ES-I3 (cell line): ENCODE results near the gene TMEM167B.

ENCODE experiments used
- H3K36me3 ChIP-seq: 2 replicates; pipeline ENCODE4 v1.6.1; 2013; ENCODE audit warnings: mild to moderate bottlenecking, low read length, control low read depth, moderate library complexity; ENCODE audit not compliant: insufficient read depth
- H3K4me1 ChIP-seq: 2 replicates; pipeline ENCODE4 v1.6.1; 2013; ENCODE audit warnings: mild to moderate bottlenecking, control low read depth, low read length; ENCODE audit not compliant: insufficient read depth
- H3K9ac ChIP-seq: 2 replicates; pipeline ENCODE4 v1.6.1; 2013; ENCODE audit warnings: low read depth, mild to moderate bottlenecking, low read length, moderate library complexity
- H3K9me3 ChIP-seq: 2 replicates; pipeline ENCODE4 v1.6.1; 2013; ENCODE audit warnings: mild to moderate bottlenecking, low read length, moderate library complexity; ENCODE audit not compliant: control insufficient read depth, insufficient read depth

The TMEM167B gene

DNA sequence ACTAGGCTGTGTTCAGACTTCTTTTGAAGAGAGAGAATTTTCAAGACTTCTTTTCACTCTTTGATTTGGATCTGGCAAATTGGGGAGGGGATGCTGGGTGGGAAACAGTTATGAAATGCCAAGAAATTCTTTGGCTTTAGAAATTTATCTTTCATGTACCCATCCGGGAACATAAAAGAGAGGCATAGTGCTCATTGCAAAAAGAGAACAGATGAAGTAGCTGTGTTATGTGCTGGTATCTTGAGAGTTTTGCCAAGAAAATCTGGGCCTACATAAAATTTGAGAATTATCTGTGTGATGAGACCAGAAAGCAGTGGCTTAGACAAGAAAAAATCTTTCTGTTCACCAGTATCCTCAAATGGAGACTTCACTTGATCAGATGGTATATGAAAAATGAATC lies 4.3 kb downstream of the TMEM167B start:
- H3K36me3 ChIP-seq: no peaks in the 10 kb centered on the region
- H3K9ac ChIP-seq: no peak overlapping the region
- H3K9me3 ChIP-seq: no peaks in the 10 kb centered on the region
- no peaks in the 10 kb centered on the region for H3K4me1 ChIP-seq

DNA sequence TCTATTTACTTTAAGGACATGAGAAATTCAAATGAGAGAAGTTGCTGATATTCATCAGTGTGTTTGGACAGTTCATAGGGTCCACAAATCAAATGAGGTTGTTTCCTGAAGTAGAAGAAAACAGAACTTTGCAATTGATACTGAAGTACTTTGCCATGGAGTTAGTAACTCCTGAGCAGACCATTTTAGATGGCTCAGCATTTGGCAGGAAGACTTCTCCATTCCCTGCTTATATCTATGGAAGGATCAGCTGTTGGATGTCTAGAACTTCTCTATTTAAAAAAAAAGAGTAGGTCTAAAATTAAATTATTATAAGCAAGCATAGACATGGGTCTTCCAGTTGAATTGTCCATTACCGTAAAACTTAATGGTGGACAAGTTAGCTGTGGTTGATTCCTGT lies 5.1 kb downstream of the TMEM167B start:
- H3K4me1 ChIP-seq: no peaks in the 10 kb centered on the region
- no peaks in the 10 kb centered on the region for H3K36me3 ChIP-seq
- no peak overlapping the region for H3K9ac ChIP-seq
- H3K9me3 ChIP-seq: no peaks in the 10 kb centered on the region

DNA sequence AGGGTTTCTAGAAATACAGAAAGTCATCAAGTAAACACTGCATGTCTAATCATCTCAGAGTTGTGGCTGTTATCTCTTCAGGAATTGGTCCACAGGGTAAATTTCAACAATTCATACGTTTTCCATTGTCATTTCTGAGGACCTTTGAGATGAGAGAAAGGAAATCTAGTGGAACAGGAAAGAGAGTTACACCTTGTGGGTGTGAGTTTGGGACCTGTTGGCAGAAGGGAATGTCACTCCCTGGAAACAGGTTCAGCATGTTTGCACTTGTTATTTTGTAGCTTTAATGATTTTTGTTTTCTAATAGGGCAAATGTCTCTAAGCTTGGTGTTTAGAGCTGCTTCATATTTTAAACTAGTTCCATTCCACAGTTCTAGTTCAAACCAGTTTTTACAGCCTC lies 5.6 kb downstream of the TMEM167B start:
- Histone ChIP-seq H3K4me1 (no peaks in the 10 kb centered on the region), H3K36me3 (no peaks in the 10 kb centered on the region), H3K9me3 (no peaks in the 10 kb centered on the region), H3K9ac (no peak overlapping the region)

DNA sequence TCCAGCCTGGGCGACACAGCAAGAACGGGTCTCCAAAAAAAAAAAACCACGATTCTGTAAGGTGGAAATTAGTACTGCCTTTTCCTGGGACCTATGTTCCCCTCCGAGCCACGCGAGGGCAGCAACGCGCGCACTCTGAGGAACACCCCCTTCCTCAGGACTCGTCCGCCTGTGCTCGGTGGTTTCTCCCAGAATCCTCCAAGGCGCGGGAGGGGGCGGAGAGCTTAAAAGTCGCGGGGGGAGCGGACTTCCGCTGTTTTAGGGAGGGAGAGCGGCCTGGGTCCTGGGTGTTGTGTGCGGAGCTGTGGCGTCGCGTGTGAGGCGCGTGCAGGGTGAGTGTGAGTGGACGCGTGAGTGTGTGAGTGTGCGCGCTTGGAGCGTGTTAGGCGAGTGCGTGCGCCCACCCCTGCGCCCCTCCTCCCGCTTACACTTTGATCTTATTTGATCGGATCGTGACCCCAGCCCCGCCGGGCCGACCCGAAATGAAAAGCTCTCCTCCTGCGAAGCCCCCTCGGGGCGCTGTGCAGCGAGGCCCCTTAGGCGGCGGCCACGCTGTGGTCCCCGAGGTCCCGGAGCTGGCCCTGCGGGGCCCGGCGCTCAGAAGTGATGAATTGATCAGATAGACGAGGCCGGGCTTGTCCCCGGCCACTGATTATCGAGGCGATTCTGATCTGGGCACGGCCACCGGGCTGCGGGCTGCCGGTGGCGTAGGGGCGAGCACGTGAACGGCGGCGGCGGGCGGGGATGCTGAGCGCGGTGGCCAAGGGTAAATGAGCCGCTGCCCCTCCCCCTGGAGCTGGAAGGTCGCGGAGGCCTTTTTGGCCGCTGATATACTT lies 9.6 kb downstream of the TMEM167B start:
- Histone ChIP-seq H3K4me1 (no peaks in the 10 kb centered on the region), H3K9me3 (no peaks in the 10 kb centered on the region), H3K36me3 (no peaks in the 10 kb centered on the region)

DNA sequence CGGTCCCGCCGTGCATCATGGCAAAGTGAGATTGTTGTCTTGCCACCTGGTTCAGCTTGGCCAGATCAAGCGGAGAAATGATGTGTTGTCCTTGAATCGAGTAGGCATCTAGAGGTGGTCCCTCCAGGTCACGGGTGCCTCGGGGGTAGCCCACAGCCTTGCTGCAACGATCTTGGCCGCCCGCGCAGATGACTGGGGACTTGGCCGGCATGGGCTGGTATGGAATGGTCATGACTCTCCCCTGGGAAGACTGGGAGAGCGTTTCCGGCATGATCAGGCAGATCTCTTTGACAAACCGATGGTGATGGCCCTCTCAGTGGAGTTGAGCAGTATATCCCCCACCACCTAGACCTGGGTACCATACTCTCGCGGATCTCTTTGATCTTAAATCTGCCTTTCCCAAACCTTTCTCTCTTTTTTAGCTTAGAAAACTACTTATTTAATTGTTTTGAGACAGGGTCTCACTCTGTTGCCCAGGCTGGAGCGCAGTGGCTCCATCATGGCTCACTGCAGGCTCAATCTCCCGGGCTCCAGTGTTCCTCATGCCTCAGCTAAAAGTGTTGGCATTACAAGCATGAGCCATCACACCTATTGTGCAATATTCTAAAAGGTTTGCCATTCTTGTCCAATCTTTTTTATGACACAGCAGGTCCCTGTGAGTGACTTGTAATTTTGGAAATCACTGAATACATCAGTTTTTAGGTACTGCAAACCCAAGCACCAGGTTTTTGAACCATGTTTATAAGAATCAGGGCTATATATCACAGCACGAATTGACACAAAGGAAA lies 14.0 kb downstream of the TMEM167B start:
- Histone ChIP-seq H3K4me1 (no peaks in the 10 kb centered on the region), H3K36me3 (no peaks in the 10 kb centered on the region), H3K9ac (no peak overlapping the region), H3K9me3 (no peaks in the 10 kb centered on the region)

More for the DNA sequence above, 9.6 kb downstream of the TMEM167B start:
- H3K9ac ChIP-seq: peak overlapping the region; percentile 93

DNA sequence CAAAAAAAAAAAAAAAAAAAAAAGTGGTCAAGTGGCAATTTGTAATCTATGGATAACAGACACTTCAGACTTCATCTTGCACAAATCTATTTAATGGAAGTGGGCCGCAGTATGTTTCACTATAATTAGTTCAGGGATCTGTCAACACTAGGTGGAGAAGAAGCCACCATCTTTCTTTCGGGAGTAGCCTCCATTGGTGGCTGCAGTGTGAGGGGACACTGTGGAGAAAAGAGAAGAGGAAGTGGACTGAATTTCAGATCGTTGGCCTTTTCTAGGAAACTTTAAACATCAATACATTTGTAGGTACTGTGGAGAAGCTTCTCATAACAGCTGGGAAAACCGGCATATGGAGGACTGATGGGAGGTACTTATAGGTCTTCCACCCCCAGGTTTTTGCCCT lies 15.3 kb downstream of the TMEM167B start:
- Histone ChIP-seq H3K9me3 (no peaks in the 10 kb centered on the region), H3K4me1 (no peaks in the 10 kb centered on the region), H3K9ac (no peak overlapping the region), H3K36me3 (no peaks in the 10 kb centered on the region)

DNA sequence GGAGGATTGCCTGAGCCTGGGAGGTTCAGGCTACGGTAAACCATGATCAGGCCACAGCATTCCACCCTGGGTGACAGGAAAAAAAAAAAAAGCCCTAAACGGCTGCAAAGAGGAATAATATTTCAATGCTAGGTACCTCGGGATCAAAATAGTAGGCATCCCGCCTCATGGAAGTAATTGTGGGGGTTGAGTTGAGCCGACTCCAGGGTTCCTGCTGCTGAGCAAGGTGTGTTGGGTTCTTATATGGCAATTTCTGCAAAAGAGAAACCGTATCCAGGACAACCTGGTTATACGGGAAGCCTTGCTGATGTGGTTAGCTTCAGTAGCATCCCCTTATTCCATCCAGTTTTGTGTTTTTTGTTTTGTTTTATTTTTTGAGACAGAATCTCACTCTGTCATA lies 17.2 kb downstream of the TMEM167B start:
- no peaks in the 10 kb centered on the region for H3K4me1 ChIP-seq

DNA sequence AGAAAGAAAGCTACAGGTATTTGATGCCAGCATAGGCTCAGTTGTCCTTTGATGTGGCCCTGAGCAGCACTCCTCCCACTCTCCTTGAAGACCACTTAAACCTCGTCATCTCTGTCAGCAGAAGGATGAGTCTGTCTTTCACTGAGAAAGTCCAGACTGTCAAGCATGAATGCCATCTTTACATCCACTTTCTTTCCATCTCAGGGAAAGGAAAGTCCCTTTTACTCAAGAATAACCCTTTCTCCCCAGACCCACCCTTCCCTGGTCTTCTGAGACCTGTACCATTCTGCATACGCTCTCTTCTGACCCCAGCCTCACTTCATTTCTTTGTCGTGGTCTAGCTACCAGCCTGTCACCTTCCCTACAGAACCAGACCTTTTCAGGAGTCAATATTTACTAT lies 19.3 kb downstream of the TMEM167B start:
- H3K4me1 ChIP-seq: no peaks in the 10 kb centered on the region
- H3K9ac ChIP-seq: no peak overlapping the region
- no peaks in the 10 kb centered on the region for H3K36me3 ChIP-seq
- H3K9me3 ChIP-seq: no peaks in the 10 kb centered on the region

More for the DNA sequence above, 17.2 kb downstream of the TMEM167B start:
- no peaks in the 10 kb centered on the region for H3K36me3 ChIP-seq
- no peak overlapping the region for H3K9ac ChIP-seq
- no peaks in the 10 kb centered on the region for H3K9me3 ChIP-seq

DNA sequence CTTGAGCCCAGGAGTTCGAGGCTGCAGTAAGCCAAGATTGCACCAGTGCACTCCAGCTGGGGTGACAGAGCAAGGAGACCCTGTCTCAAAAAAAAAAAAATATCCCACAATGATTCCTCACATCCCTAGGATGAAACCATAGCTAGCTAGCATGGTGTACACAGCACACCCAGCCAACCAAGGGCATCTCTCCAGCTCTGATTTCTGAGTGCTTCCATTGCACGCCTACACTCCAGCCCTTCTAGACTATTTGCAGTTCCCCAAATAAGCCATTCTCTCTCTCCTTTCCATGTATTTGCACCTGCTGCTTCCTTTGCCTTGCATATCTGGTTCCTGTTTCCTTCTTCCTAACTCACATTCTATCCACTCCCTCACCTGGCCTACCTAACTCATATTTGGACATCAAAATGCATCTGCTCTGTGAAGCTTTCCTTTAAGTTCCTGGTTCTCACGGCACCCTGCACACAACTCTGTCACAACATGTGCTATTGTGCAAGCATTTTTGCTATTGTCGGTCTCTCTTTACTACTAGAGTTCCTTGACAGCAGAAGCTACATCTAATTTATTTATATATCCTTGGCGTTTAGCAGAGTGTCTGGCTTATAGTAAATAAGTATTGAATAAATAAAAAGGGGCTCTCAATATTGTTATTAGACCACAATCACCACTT lies 21.0 kb downstream of the TMEM167B start:
- H3K36me3 ChIP-seq: no peaks in the 10 kb centered on the region
- no peaks in the 10 kb centered on the region for H3K9me3 ChIP-seq
- no peak overlapping the region for H3K9ac ChIP-seq
- no peaks in the 10 kb centered on the region for H3K4me1 ChIP-seq

DNA sequence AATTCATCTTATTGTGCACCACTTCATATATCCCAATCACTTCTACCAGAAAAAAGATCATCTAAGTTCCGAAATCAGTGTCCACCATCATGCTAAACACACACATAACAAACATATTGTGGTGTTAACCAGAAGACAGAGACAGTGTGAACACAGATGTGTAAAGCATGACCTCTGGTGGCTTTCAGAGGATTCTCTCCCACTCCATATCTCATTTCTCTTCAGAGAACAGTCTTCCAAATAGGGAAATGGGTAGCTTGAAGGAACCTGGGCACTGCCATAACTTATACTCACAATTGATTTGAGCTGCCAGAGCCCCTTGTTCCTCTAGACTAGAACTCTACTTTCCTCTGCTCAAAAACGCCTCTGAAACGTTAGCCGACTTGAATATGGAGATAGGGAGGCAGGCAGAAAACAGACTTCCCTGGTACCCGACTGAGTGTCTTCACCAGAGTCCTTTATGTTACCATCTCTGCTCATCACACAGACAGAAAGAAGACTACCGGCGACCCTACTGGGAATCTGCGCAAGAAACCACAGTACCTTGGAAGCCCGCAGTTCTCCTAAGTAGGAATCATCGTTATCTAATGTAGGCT lies 21.6 kb downstream of the TMEM167B start:
- Histone ChIP-seq H3K9me3 (no peaks in the 10 kb centered on the region), H3K36me3 (no peaks in the 10 kb centered on the region), H3K9ac (no peak overlapping the region)

DNA sequence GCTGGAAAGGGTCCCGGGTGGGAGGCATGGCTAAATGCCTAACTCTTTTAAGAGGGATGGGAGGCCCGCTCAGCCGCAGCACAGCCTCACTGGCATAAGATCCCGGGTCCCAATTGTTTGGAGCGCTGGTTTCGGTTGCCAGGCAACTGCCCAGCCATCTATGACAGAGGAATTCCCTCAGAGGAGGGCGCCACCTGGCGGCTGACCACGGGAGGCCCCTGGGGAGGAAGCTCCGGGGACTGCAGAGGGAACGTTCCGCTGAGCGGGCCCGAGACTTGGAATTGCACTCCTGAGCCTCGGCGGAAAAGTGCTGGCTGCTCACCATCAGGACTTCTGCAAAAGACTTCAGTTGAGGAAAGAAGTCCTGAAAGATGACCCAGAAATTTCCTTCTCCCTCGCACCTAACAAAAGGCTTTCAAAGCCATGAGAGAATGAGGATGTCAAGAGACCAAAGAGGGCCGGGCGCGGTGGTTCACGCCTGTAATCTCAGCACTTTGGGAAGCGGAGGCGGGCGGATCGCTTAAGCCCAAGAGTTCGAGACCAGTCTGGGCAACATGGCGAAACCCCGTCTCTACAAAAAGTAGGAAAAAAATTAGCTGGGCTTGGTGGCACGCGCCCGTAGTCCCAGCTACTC lies 22.2 kb downstream of the TMEM167B start:
- H3K36me3 ChIP-seq: no peaks in the 10 kb centered on the region
- no peaks in the 10 kb centered on the region for H3K4me1 ChIP-seq
- H3K9me3 ChIP-seq: no peaks in the 10 kb centered on the region
- H3K9ac ChIP-seq: peak overlapping the region; percentile 46; the same call in 1 of the 2 replicates

More for the DNA sequence above, 21.6 kb downstream of the TMEM167B start:
- H3K4me1 ChIP-seq: no peaks in the 10 kb centered on the region

DNA sequence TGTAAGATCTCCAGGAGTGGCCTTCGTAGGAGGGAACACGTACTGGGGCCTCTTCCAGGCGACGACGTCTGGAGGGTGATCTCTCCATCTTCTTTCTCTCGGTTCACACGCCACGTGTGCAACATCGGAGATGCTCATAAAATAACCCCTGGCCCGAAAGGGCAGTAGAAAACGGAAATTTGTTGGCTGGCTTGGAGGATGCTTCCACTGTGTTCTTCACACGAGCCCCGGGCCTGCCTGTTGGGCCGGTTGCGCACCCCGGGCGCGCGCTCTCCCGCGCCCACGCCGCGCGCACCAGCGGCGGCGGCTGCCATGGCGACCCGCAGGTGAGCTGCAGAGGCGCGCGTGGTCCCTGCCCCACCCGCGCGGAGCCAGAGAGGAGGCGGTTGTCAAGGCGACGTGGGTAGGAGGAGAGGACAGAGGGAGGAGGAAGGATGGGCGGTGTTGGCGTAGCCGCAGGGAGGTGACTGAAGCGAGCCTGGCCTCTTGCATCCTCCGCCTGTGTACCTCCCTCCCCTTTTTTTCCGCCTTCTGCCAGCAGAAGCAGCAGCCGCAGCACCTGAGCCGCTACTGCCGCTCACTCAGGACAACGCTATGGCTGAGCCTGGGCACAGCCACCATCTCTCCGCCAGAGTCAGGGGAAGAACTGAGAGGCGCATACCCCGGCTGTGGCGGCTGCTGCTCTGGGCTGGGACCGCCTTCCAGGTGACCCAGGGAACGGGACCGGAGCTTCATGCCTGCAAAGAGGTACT lies 23.2 kb downstream of the TMEM167B start, which contains the start of gene ELAPOR1:
Gene ELAPOR1, plus strand, starts transcription at position 526 of the 752 bp plus-strand sequence. Its CDS starts 69 bp downstream, at position 595.
- Histone ChIP-seq H3K9me3 (no peaks in the 10 kb centered on the region), H3K36me3 (no peaks in the 10 kb centered on the region), H3K4me1 (no peaks in the 10 kb centered on the region), H3K9ac (peak within 1 kb of the TSS; percentile 46; the same call in 1 of the 2 replicates)

DNA sequence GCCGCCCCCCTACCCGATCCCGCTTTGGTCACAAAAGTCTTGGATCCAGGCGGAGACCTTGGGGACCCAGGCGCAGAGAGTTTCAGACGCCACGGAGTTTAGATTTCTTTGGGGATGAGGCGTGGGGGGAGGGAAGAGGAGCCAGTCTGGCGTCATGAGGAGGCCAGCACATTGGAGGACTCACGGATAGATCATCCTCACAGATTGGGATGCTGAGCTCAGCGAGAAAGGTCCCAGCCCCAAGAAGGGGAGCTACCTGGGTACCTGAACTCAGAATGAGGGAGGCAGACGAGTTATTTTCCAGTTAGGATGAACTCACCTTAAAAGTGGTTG lies 23.7 kb downstream of the TMEM167B start:
- H3K9me3 ChIP-seq: no peaks in the 10 kb centered on the region
- no peaks in the 10 kb centered on the region for H3K4me1 ChIP-seq
- no peaks in the 10 kb centered on the region for H3K36me3 ChIP-seq
- peak overlapping the region; percentile 46; the same call in 1 of the 2 replicates for H3K9ac ChIP-seq
